HG02642 (cell line): ENCODE measurements around the gene EVI5L.

Source experiments
- ATAC-seq: cut with Tn5 transposase; IDR thresholded peaks from one replicate; pipeline ENCODE4 v1.9.1; 2021; ENCODE audit warnings: mild to moderate bottlenecking; ENCODE audit not compliant: unreplicated experiment, poor library complexity

EVI5L gene

DNA sequence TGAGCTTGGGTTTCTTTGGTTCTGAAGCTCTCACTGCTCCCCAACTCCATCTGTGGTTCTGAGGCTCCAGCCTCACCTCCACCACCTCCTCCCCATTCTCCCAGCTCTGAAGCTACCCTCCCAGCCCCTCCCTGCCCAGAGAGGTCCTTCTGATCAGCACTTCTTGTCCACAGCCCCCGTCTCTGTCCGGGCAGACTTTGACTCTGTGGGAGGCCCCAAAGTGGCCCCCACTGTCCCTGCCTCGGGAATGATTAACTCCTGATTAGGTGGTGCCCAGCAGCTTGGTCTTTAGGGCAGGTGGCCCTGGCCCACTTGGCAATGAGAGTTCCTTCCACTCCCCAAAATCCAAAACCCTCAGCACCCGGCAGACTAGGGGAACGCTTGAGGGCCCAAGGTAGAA is 14.4 kb downstream of the EVI5L start:
- ATAC-seq = no peak

DNA sequence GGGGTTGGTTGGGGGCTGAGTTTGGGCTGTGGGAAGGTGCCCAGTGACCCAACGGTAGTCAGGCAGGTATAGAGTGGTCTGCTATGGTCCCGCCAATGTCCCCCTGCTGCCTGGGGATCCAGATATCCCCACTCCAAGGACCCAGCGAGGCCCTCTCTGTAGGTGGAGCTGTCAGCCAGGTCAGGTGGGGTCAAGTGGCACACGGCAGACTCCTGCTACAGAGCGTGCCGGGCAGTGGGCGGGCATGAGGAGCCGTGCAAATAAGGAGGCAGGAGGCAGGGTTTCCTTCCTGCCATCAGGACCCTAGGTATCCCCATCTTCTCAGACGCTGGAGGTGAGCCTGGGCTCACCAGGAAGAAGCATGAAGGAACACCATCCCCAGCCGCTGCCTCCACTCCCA is 14.9 kb downstream of the EVI5L start:
- ATAC-seq = no peak

DNA sequence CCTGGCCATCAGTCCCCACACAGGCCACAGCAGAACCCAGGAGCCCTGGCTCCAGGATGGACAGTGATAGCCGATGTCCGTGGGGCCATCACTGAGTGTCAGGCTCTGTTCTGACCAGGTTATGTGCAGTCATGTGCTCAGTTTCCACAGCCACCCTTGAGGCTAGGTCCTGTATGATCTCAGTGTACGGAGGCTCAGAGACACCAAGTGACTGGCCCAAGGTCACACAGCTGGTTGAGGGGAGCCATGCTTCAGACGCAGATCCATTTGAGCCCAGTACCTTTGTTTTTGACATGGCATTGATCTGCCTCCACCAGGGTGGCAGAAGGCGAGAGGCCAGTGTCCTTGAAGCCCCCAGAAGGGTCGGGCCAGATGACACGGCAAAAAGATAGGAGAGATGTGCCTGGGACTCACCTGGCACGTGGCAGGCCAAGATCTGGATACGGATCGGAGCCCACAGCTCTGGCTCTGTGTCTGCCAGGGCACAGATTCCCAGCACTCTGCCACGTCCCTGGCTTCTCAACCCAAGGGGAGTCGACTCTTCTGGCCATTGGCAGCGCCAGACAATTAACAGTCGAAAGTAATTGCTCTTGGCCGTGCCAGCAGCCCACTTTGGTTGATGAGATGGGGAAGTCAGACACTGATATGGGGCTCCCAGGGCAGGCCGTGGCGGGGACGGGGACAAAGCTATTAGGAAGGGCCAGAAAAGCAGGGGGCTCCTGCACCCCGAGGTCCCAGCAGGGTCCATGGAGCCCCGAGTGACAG is 15.6 kb downstream of the EVI5L start:
- no peak for ATAC-seq

DNA sequence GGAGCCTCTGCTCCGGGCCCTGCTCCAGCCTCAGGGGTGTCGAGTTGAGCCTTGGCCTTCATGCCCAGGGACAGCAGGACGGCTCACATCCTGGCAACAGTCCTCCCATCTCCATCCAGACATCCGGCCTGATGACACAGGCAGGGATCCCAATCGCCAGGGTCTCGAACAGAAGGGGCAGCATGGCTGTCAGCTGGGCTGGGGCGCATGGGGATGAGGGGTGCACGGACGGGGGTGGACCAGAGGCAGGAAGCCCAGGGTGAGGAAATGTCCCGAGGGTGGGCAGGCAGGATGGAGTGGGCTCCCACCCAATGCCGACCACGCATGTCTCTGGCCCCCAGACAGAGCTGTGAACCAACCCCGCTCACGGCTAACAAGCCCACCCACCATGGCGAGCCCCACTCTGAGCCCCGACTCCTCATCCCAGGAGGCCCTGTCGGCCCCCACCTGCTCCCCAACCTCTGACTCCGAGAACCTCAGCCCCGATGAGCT is 16.2 kb downstream of the EVI5L start:
- no peak for ATAC-seq

DNA sequence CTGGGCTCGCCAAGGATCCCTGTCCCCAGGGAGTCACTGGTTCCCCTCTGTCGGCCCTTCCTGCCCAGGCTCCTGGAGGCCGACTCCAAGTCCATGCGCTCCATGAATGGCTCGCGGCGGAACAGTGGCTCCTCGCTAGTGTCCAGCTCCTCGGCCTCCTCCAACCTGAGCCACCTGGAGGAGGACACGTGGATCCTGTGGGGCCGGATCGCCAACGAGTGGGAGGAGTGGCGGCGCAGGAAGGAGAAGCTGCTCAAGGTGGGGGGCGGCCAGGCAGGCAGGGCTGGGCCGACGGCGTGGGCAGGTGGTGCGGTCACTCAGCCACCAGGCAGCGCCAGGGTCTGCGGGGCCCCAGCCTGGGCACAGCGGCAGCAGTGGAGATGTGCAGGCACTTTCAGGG is 17.6 kb downstream of the EVI5L start:
- ATAC-seq = no peak

DNA sequence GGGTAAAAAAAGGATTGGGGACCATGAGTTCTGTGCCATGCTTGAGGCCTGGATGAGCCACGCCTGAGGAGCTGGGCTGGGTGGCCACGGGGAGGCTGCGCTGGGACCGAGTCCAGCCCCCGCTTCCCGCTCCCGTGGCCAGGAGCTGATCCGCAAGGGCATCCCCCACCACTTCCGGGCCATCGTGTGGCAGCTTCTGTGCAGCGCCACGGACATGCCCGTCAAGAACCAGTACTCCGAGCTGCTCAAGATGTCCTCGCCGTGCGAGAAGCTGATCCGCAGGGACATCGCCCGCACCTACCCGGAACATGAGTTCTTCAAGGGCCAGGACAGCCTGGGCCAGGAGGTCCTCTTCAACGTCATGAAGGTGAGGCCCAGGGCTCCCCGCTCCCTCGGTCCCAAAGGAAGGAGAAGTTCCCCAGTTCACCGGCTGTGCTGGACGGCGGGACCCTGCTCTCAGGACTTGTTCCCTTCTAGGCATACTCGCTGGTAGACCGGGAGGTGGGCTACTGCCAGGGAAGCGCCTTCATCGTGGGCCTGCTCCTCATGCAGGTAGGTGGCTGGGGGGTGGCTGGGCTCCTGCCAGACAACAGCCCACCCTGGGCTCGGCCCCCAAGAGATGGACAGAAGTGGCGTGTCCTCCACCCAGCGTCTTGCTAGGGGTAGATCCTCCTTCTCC is 18.9 kb downstream of the EVI5L start:
- ATAC-seq = no peak

DNA sequence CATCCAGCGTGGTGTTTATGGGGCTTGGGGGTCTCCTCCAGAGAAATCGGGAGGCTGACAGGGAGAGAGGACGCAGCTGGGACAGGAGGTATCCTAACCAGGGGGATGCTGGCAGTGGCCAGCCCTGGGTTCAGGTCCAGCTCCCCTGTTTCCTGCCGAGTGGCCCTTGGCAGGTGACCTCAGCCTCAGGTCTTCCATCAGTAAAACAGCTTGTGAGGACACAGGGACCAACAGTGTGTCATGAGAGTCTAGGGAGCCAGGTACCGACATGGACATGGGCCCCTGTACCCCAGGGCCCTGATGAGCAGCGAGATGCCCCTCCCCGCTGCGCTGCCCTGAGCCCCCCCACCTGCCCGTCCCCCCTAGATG is 19.6 kb downstream of the EVI5L start:
- ATAC-seq = no peak

DNA sequence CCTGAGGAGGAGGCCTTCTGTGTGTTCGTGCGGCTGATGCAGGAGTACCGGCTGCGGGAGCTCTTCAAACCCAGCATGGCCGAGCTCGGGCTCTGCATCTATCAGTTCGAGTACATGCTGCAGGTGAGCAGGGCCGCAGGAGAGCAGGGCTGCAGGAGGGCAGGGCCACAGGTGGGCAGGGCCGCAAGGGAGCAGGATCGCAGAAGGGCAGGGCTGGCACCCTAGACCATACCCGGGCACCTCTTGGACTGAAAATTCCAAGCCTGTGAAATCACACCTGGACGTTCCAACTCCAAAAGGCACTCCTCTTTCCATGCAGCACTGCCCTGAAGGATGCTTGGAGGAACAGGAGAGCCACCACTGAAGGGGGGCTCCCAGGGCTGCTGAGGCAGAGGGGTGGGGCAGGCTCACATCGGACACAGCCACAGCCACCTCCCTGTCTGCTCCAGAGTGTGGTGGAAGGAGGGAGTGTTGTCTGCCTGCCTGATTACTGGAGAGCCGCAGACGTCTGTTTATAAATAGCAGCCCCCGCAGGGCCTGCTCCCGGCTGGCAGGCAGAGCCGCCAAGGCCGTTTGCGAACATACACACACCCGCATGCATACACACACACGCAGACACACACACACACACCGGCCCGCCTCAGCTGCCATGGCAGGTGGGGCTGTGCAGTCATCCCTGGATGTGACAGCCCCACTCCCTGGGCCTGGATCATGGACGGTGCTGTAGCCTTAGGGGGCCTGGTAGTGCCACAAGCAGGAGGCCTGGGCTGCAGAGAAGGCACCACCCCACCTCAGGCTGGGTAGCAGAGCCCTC is 20.2 kb downstream of the EVI5L start:
- ATAC-seq = no peak

DNA sequence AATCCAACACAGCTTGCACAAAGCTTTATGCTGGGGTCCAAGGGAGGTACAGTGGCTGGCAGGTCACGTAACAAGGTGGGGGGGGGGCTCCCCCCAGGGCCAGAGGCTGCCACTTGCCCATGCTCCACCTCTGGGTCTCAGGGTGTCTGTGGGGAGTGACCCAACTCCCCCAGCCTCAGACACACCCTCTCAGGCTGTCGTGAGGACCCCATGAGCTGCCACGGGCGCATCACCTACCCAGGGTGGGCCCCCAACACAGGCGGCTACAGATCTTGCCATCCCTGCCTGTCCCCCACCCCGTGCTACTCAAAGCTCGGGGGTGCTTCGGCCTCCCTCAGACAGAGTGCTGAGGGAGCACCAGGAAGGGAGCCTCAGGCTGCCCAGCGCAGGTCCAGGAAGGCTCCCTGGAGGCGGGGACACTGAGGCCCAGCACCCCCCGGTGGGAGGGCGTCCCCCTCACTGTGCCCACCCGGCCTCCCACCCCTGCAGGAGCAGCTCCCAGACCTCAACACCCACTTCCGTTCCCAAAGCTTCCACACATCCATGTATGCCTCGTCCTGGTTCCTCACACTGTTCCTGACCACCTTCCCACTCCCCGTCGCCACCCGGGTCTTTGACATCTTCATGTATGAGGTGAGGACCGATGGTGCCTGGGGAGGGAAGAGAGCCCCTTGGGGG is 21.1 kb downstream of the EVI5L start:
- ATAC-seq = no peak

DNA sequence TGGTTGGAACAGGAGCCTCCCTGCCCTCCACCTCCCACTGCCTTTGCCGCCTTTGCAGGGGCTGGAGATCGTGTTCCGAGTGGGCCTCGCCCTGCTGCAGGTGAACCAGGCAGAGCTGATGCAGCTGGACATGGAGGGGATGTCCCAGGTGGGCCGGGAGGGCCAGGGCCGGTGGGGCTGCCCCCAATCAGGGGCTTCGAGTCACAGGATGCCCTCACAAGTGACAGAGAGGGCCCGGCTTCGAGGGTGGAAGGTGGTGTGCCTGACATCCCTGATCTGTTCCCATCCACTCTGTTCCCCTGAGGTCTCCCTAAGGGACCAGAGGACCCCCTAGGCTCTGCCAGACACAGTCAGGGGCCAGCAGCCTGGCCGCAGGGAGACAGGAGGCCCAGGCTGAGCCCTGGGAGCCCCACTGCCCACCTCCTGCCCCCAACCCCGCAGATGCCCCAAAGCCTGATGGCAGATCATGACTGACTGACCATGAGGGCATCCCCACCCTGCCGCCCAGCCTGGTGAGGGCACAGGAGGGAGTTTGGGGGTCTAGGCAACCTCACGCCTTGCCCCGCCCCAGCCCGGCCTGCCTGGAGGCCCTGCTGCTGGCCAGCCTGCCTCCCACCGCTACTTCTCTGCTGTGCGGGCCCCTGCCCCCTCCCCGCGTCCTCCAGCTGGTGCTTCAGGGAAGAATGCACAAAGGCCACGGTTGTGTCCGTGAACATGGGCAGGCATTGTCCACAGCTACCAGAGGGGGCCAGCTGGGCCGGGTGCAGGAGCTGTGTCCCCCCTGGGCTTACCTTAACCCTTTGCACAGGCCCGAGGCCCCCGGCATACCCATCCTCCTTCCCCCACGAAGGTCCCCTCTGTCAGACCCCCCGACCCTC is 21.8 kb downstream of the EVI5L start:
- ATAC-seq = no peak

DNA sequence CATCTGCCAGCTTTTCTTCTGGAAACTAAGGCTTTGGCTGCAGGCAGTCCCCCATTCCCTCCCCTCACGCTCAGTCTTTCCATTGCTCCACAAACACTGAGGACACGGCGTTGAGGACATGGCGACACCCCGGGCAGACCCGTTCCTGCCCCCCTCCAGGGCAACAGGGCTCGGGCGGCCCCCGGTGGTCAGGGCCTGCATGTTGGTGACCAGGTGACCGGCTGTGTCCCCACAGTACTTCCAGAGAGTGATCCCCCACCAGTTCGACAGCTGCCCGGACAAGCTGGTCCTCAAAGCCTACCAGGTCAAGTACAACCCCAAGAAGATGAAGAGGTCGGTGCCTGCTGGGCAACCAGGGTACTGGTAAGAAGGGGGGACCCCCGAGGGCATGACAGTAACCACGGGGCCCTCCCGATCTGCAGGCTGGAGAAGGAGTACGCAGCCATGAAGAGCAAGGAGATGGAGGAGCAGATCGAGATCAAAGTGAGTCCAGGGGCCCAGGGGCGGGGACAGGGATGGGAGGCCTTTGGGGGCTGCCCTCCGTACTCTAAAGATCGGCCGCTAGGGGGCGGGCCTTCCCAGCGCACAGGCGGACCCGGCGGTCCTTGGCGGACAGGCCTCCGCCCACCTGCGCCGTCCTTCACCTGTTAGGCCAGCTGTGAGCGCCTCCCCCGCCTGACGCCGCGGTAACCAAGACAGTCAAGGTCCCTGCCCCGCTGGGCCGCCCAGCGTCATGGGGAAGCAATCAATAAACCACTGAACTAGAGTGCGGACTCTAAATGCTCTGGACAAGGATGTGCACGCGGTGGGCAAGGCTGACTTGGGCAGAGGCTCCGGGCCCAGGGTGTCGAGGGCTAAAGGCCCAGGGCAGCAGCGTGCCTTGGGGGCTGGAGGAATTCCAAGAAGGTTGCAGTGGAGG is 23.1 kb downstream of the EVI5L start:
- peak; percentile 51 for ATAC-seq

DNA sequence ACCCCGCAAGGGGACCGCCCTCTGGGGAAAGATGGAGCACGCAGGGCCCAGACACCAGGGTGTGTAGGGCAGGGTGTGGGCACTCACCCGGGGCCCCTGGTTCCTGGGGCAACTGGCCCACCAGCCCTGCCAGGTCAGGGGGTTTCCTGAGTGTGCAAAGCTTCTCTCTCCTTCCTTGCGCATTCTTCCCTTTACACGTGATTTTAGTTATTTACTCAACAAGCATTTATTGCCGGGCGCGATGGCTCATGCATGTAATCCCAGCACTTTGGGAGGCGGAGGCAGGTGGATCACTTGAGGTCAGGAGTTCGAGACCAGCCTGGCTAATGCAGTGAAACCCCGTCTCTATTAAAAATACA is 23.7 kb downstream of the EVI5L start:
- no peak for ATAC-seq

DNA sequence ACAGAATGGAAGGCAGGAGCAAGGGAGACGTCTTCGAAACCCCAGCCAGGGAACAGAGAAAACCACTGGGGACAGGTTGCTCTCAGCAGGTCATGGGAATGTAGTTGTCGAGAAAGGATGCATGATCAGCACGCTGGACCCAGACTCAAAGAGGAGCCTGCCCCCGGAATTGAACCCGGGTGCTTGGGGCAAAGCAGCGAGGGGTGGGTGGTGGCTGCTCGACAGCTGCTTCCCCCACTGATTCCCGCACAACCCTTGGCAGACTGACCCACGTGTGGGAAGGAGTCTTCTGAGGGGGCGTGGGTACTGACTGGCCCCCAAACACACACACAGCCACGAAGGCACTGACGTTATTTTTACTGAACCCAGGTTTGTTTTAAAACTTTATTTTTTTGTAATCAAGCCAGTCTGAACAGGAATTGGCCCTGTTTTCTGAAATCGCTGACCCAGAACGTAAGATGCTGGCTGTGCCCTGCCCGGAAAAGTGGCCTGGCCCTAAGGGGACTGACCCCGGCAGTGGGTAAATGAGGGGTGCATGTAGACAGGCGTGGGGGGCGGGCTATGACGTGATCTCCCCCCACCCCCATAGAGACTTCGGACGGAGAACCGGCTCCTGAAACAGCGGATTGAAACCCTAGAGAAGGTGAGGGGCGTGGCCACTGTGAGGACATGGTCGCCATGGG is 25.5 kb downstream of the EVI5L start:
- ATAC-seq = no peak

DNA sequence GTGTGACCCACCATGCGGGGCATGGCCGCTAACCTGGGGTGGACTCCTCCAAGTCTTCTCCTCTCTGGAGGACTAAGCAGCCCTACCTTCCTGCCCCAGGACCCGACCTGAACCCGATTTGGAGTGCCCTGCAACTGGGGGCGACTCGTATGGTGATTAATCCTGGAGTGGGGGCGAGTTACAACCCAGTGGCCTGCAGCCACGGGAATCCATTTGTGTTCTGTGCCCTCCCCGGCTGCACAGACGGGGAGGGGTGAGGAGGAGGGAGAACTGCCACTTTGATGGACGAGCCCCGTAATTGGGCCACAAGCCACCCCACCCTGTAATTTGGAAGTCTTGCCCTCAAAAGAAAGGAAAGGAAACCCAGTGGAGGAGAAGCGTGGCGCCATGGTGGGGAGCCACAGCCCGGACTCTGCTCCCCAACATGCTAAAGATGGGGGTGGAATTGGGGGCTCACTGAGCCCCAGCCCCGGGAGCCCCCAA is 26.1 kb downstream of the EVI5L start:
- no peak for ATAC-seq

DNA sequence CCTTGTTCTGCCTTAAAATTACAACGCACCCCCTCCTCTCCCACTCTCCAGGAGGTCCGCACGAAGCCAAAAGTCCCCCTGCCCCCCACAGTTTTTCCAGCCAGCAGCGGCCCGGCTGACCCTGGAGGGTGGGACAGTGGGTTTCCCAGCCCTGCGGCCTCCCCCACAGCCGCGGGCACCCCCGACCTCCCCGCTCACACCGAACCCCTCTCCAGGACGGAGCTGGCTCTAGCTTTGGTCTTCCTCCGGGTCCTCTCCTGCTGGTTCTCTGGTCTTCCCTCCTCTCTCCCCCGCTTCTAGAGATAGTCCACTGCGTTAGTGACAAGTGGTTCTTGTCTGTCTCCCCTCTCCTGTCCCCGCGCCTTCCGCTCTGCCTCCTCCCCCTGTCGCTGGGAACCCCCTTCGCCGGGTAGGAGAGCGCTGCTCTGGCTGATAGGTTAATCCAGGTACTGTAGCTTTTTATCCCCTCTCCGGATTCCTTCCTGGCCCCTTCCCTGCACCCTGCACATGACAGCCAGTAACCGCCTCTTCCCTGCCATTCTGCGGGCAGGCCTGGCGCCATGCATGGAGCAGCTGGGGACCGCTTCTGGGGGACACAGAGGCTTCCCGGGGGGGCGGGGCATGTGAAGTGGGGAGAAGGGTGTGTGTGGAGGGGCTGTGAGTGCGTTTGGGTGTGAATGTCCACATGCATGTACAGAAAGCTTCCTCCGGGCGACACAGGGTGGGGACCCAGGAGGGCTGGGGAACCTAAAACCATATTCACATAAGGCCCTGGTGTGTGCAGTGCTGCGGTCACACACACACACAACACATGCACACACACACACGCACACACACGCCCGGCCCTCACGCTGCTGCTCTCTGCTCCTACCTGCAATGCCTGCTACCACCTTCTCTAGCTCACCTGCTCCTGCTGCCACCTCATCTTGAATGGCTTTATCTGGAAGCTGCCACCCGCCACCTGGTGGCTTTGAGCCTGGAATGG is 27.0 kb downstream of the EVI5L start:
- ATAC-seq = no peak

DNA sequence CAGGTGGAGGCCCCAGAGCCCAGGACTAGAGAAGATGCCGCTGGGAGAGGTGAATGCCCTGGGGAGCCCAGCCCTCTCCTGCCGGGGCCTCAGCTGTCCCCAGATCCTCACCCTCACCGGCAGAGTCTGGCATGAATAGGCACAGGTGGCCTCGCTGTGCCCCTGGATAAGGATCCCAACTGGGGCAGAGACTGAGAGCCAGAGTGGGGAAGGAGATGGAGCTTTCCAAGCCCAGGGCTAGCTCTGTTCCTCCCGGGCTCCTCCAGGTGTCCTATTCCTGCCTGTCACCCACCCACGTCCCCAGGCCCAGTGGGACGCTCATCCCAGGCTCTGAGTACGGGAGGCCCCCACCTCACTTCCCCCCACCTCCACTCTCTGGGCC is 27.7 kb downstream of the EVI5L start:
- no peak for ATAC-seq
